GM18867 (cell line): ENCODE data around the gene NFRKB.

Experiments used
- ATAC-seq: cut with Tn5 transposase; IDR thresholded peaks from one replicate; pipeline ENCODE4 v1.9.1; 2021; ENCODE audit warnings: mild to moderate bottlenecking, moderate library complexity; ENCODE audit not compliant: unreplicated experiment

Gene NFRKB

GRCh38 chr11:129846508-129847335, 48.7 kb downstream of the NFRKB start:
- ATAC-seq, result no peak
